Activated CD4-positive, alpha-beta T cell treated with anti-CD3 and anti-CD28 coated beads for 36 hours (primary cell): Measurements from ENCODE around the gene AADAC. TPM values are rescaled to one million over a fixed set of nuclear protein-coding genes. Genes with fewer than 3 reads are reported as not detected.
"Not testable (repeated sequence)": the region's sequence is repeated elsewhere in the genome, so short reads cannot be mapped to it uniquely, and the experiment has no call there.

Source experiments
- ATAC-seq: fragments of 200-7000 bp; cut with Tn5 transposase; one replicate; pipeline ENCODE4 v1.10.0; 2021; ENCODE audit warnings: mild to moderate bottlenecking, moderate library complexity
- CTCF ChIA-PET: fragments of 350-600 bp; sonication (Branson Sonifier 250); formaldehyde crosslinking; loops from one replicate; lab custom pipeline; 2021; ENCODE audit warnings: antibody characterized with exemption; lab: Charles Lee
- POLR2A ChIA-PET: fragments of 350-600 bp; sonication (Branson Sonifier 250); formaldehyde crosslinking; loops from one replicate; lab custom pipeline; 2021; ENCODE audit warnings: antibody characterized with exemption, inconsistent platforms; lab: Charles Lee
- DNase-seq: peaks from one replicate; pipeline ENCODE4 v3.0.0-alpha.2; 2020
- H3K27ac Mint-ChIP-seq: one replicate; pipeline ENCODE4 v1.8.0; 2021; ENCODE audit warnings: mixed read lengths
- H3K27me3 Mint-ChIP-seq: one replicate; pipeline ENCODE4 v1.8.0; 2021; ENCODE audit warnings: mixed read lengths
- H3K36me3 Mint-ChIP-seq: one replicate; pipeline ENCODE4 v1.8.0; 2021; ENCODE audit warnings: low read depth, mixed read lengths
- H3K4me1 Mint-ChIP-seq: one replicate; pipeline ENCODE4 v1.8.0; 2021; ENCODE audit warnings: mixed read lengths
- H3K4me3 Mint-ChIP-seq: one replicate; pipeline ENCODE4 v1.8.0; 2021; ENCODE audit warnings: mild to moderate bottlenecking, moderate library complexity, mixed read lengths
- H3K9me3 Mint-ChIP-seq: one replicate; pipeline ENCODE4 v1.8.0; 2021; ENCODE audit warnings: low read depth, mixed read lengths
- intact Hi-C, 2 experiments: fragments of 100-400 bp; cut with DNase I in 1 of 2; cut with micrococcal nuclease in 1 of 2; formaldehyde crosslinking; loops; one replicate each; pipeline versions ENCODE4 v1.14.2 to v1.15.1; 2022 to 2024; cut with DNase I, micrococcal nuclease
- total RNA-seq, 2 experiments: library from RNA; stranded (reverse); gene quantifications; one replicate each; pipeline ENCODE4 v1.2.3, GENCODE V29; 2021

The AADAC gene
- total RNA-seq, 2 experiments from 2014 or later = not detected

DNA sequence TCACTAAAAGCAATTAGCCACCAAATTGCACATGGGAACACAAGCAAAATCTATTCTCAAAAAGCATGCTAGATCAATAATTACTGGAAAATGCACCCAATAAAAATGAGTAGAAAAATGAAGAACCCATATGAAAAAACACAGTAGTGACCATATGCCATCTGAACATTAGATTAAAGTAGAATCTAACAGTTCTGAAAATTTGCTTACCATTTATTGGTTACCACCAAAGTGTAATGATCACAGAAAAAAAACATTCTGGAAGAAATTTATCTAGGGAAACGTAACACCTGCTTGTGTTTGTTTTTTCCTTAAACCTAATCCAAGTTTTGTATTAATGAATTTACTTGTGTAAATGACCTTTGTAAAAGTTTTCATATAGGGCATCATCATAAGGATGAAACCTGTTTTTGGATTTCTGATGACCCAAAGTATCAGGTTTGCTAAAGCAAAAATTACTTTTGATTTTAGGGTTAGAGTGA is 37.6 kb upstream of the AADAC start:
- no peak for DNase-seq
- Mint-ChIP-seq H3K9me3 (no peaks in the 10 kb centered on the region), H3K36me3 (no peaks in the 10 kb centered on the region), H3K4me3 (no peak overlapping the region), H3K4me1 (no peaks in the 10 kb centered on the region), H3K27me3 (peaks cover 2% of the 10 kb centered on the region), H3K27ac (no peak overlapping the region)
- intact Hi-C loops = no loop called here
- ATAC-seq = no peak
- CTCF ChIA-PET = no interaction called here
- POLR2A ChIA-PET = no interaction called here

DNA sequence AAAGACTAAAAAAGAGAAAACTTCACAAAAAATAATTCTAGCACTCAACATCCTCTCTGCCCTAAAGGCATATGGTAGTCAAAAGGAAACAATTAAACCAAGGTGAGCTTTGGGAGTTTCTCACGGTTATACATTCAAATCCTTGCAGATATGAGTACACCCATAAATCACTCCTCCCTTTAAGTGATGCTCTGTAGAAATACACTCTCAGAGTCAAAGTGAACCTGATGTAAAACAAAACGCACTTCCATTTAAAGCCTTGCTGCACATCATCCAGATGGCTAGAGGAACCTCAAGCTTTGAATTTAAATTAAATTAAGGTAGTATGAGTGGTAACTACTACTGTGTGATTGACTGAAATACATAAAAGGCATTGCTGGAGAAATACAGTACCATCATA is 36.0 kb upstream of the AADAC start:
- H3K27ac Mint-ChIP-seq = no peak overlapping the region
- H3K36me3 Mint-ChIP-seq = no peaks in the 10 kb centered on the region

DNA sequence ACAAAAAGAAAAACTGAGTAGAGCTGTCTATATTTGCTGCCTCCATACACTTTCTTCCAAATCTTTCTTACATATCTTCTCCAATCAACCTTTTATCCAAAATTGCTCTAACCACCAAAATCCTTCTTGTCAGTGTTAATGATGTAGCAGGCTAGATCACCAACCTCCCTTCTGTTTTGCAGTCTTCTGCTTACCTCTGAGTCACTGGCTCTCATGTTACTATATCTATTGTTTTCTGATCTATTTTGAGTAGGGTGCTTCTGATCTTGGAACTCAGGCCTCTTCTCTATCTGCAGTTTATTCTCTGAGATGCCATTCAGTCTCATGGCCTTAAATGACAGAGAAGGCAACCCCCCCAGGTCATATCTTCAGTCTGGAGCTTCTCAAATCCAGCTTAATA is 26.3 kb upstream of the AADAC start:
- no peak for ATAC-seq

More for the DNA sequence above, 36.0 kb upstream of the AADAC start:
- Mint-ChIP-seq H3K27me3 (peaks cover 2% of the 10 kb centered on the region), H3K9me3 (no peaks in the 10 kb centered on the region), H3K4me1 (no peaks in the 10 kb centered on the region), H3K4me3 (no peak overlapping the region)
- ChIA-PET POLR2A (no interaction called here), CTCF (interaction anchor here (0.8 kb wide), 1 partner anchor 415 kb away, joined by 3 read pairs; no protein-coding TSS in a partner anchor)
- intact Hi-C loops = no loop called here
- no peak for DNase-seq
- no peak for ATAC-seq

DNA sequence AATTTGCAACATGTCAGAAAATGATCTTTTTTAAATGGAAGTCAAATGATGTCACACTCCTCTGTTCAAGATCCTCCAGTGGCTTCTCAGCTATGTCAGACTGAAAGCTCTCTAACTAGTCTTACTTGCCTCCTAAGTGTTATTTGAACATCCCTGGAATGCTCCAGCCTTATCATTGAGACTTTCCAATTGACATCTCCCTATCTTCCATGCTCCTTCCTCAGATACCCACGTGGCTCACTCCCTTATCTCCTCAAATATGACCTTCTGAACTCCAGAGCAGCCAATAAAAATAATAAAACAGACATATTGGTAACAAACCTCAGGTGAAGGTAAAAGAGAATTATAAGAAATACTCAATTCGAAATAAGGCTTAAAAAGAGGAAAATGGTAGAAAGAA is 25.5 kb upstream of the AADAC start:
- Mint-ChIP-seq H3K27ac (no peak overlapping the region), H3K4me1 (no peaks in the 10 kb centered on the region), H3K36me3 (no peaks in the 10 kb centered on the region), H3K4me3 (no peak overlapping the region), H3K27me3 (peaks cover 2% of the 10 kb centered on the region), H3K9me3 (no peaks in the 10 kb centered on the region)
- ChIA-PET POLR2A (no interaction called here), CTCF (no interaction called here)
- intact Hi-C loops = no loop called here
- no peak for ATAC-seq
- no peak for DNase-seq

More for the DNA sequence above, 26.3 kb upstream of the AADAC start:
- Mint-ChIP-seq H3K4me3 (no peak overlapping the region), H3K27me3 (peaks cover 2% of the 10 kb centered on the region), H3K36me3 (no peaks in the 10 kb centered on the region), H3K27ac (no peak overlapping the region), H3K4me1 (no peaks in the 10 kb centered on the region), H3K9me3 (no peaks in the 10 kb centered on the region)
- ChIA-PET CTCF (interaction anchor here (0.7 kb wide), 1 partner anchor 672 kb away, joined by 3 read pairs; no protein-coding TSS in a partner anchor), POLR2A (no interaction called here)
- DNase-seq = no peak
- intact Hi-C loops = no loop called here

DNA sequence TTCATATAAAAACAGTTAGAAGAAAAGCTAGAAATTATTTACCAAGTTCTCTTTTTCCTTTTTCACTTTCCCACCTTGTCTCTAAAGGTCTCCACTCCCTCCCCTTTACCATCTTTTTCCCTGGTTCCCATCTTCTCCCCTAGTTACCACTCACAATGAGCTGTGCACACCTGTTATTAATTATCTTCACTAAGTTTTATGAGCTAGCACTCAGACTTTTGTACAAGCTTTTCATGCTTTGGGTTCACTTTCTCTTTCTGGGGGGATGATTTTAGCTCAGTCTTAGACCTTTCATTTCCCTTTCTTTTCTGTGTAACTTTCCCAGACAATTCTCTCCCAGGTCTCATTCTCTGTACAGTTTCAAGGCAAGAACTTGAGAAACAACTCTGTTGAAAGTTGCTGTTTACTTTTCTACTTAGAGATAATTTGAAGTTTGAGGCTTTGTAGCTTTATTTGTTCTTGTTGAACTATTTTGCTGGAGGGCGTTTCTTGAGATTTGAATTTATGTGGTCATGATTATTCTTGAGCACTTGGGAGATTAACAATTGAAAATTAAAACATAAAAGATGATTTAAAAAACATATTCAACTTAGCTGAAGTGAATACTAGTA is 24.0 kb upstream of the AADAC start:
- intact Hi-C loops = no loop called here
- no peak overlapping the region for H3K27ac Mint-ChIP-seq
- no peaks in the 10 kb centered on the region for H3K9me3 Mint-ChIP-seq
- ChIA-PET POLR2A (no interaction called here), CTCF (interaction anchor here (0.5 to 1.2 kb wide), 2 partner anchors 24 to 781 kb away, joined by 3 read pairs; partner anchors contain the start of gene AADAC)
- no peak overlapping the region for H3K4me3 Mint-ChIP-seq
- ATAC-seq = no peak
- no peak for DNase-seq
- H3K27me3 Mint-ChIP-seq = peaks cover 2% of the 10 kb centered on the region
- H3K4me1 Mint-ChIP-seq = no peaks in the 10 kb centered on the region
- H3K36me3 Mint-ChIP-seq = no peaks in the 10 kb centered on the region

DNA sequence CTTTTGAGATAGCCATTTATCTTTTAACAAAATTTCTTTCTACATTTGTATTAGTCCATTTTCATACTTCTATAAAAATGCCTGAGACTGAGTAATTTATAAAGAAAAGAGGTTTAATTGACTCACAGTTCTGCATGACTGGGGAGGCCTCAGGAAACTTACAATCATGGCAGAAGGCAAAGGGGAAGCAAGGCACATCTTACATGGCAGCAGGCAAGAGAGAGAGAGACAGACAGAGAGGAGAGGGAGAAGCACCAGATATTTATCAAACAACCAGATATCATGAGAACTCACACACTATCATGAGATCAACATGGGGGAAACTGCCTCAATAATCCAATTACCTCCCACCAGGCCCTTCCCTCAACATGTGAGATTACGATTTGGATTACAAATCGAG is 23.2 kb upstream of the AADAC start:
- CTCF ChIA-PET = interaction anchor here (1.2 kb wide), 1 partner anchor 23 kb away, joined by 3 read pairs; the partner anchor contains the start of gene AADAC
- not testable (repeated sequence) for DNase-seq

DNA sequence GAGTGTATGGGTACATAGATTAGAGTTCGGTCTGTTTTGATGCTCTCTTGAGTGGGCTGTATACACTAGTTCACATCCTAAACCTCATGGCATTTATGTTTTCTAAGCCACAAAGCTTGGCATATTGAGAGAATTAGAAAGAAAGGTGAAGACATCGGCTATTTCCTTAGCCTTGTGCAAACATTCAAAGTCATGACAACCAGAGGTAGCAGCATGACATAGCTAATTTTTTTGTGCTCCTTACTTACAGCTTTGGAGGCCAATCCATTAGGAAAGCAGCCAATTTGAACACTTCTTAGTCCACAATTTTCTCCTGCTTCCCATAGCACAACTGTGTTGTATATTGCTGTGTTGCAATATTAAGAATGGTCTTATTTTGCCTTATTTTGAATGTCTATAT is 21.5 kb upstream of the AADAC start:
- ATAC-seq (no peak), DNase-seq (no peak)
- POLR2A ChIA-PET = no interaction called here
- peaks cover 2% of the 10 kb centered on the region for H3K27me3 Mint-ChIP-seq
- H3K4me3 Mint-ChIP-seq = no peak overlapping the region
- intact Hi-C loops = no loop called here
- CTCF ChIA-PET = no interaction called here
- no peak overlapping the region for H3K27ac Mint-ChIP-seq
- H3K9me3 Mint-ChIP-seq = no peaks in the 10 kb centered on the region
- no peaks in the 10 kb centered on the region for H3K4me1 Mint-ChIP-seq
- no peaks in the 10 kb centered on the region for H3K36me3 Mint-ChIP-seq

More for the DNA sequence above, 23.2 kb upstream of the AADAC start:
- POLR2A ChIA-PET, H3K4me3 Mint-ChIP-seq, H3K36me3 Mint-ChIP-seq, ATAC-seq, H3K27me3 Mint-ChIP-seq, H3K9me3 Mint-ChIP-seq, H3K4me1 Mint-ChIP-seq, H3K27ac Mint-ChIP-seq, intact Hi-C loops: not testable (repeated sequence)

DNA sequence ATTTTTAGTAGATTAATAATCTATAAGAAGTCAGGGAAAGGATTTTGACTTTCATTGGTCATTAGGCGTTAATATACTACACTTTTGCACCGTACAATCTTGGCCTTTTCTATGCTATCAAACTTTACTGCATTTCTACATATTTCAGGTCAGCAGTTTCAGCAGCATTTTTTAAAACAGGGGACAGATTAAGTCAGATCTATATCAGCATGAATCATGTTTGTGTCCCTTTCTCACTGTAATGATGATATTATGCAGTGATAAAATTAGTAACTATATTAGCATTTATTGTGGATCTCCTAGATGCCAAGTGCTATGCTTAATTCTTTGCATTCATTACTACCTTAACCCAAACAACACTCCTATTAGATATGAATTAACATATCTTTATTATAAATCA is 20.3 kb upstream of the AADAC start:
- Mint-ChIP-seq H3K27me3 (peaks cover 2% of the 10 kb centered on the region), H3K4me1 (no peaks in the 10 kb centered on the region), H3K36me3 (no peaks in the 10 kb centered on the region), H3K9me3 (no peaks in the 10 kb centered on the region), H3K27ac (no peak overlapping the region), H3K4me3 (no peak overlapping the region)
- intact Hi-C loops = no loop called here
- DNase-seq (no peak), ATAC-seq (no peak)
- CTCF ChIA-PET = no interaction called here
- POLR2A ChIA-PET = no interaction called here

DNA sequence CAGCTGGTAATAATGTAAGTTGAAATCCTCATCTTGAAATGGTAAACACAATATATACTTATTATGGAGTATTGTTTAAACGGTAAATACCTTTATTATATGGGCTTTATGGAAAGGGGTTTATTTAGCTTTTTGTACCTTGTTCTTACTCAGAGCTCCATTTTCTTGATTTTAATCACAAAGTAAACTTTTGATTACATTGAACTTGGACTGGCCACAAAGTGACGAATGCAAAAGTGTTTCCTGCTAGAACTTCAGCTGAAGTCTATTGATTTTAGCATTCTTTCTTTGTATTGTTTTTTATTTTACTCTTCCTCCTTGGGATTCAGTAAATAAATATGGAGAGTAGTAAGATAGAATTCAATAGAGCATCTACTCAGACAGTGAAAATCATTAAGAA is 19.8 kb upstream of the AADAC start:
- ATAC-seq = no peak
- Mint-ChIP-seq H3K27ac (no peak overlapping the region), H3K4me1 (no peaks in the 10 kb centered on the region), H3K27me3 (peaks cover 2% of the 10 kb centered on the region), H3K36me3 (no peaks in the 10 kb centered on the region), H3K9me3 (no peaks in the 10 kb centered on the region), H3K4me3 (no peak overlapping the region)
- DNase-seq = no peak
- intact Hi-C loops = no loop called here
- CTCF ChIA-PET = no interaction called here
- POLR2A ChIA-PET = no interaction called here

DNA sequence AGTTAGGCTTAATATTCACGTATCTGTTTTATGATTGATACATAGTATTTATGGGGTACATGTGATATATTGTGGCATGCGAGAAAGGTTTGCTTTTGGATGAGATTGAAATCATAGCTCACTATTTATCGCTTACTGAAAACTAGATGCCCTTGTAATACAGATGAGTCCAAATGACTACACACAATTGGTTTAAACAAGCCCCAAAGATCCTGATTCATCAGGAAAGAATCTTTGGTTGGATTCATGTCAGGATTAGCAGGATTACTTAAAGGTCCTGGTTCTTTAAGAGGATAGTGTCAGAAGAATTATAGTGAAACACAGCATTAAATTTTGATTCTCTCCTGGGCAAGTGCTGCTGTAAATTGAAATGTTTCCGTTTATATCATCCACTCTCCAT is 18.6 kb upstream of the AADAC start:
- CTCF ChIA-PET = no interaction called here

DNA sequence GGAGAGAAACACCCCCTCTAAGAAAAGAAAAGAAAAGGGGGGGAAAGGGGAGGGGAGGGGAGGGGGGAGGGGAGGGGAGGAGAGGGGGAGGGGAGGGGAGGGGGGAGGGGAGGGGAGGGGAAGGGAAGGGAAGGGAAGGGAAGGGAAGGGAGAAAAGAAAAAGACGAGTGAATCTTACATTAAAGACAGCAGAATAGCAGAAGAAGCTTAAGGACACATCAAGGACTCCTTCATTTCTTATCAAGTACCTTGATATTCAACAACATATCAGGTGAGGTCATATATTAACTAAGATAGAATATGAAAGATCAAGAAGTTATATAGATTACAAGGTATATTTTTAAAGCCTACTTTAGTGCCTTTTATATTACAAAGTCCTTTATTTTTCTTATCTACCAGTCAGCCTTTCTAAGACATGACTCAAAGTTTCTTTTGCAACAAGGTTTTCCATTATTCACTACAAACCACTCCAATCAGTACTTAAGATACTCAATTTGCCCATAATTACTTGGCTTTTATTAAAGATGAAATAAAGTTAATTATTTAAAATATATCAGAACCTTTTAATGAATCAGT is 17.7 kb upstream of the AADAC start:
- ChIA-PET CTCF (no interaction called here), POLR2A (no interaction called here)
- Mint-ChIP-seq H3K36me3 (no peaks in the 10 kb centered on the region), H3K27ac (no peak overlapping the region), H3K4me3 (no peak overlapping the region), H3K4me1 (no peaks in the 10 kb centered on the region), H3K27me3 (no peaks in the 10 kb centered on the region), H3K9me3 (no peaks in the 10 kb centered on the region)
- ATAC-seq (no peak), DNase-seq (no peak)
- intact Hi-C loops = no loop called here

More for the DNA sequence above, 18.6 kb upstream of the AADAC start:
- ATAC-seq (no peak), DNase-seq (no peak)
- Mint-ChIP-seq H3K9me3 (no peaks in the 10 kb centered on the region), H3K4me3 (no peak overlapping the region), H3K36me3 (no peaks in the 10 kb centered on the region), H3K27ac (no peak overlapping the region), H3K27me3 (peaks cover 2% of the 10 kb centered on the region), H3K4me1 (no peaks in the 10 kb centered on the region)
- intact Hi-C loops = no loop called here
- POLR2A ChIA-PET = no interaction called here

DNA sequence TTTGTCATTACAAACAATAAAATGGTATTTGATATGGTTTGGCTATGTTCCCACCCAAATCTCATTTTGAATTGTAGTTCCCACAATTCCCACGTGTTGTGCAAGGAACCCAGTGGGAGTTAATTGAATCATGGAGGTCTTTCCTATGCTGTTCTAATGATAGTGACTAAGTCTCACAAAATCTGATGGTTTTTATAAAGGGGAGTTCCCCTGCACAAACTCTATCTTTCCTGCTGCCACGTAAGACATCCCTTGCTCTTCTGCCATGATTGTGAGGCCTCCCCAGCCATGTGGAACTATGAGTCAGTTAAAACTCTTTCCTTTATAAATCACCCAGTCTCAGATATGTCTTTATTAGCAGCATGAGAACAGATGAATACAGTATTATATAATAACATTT is 15.4 kb upstream of the AADAC start:
- ChIA-PET CTCF (no interaction called here), POLR2A (no interaction called here)
- DNase-seq = no peak
- Mint-ChIP-seq H3K9me3 (no peaks in the 10 kb centered on the region), H3K36me3 (no peaks in the 10 kb centered on the region), H3K4me1 (no peaks in the 10 kb centered on the region), H3K4me3 (no peak overlapping the region), H3K27ac (no peak overlapping the region), H3K27me3 (no peaks in the 10 kb centered on the region)
- ATAC-seq = no peak
- intact Hi-C loops = no loop called here
